HepG2 (cell line): ENCODE measurements around the gene PSPH. TPM values are rescaled to one million over a fixed set of nuclear protein-coding genes. Genes with fewer than 3 reads are reported as not detected.

Experiments used
- CHCHD3 ChIP-seq: sonication (generic); formaldehyde crosslinking; IDR thresholded peaks from 2 replicates; pipeline ENCODE4 v1.8.0; 2022; ENCODE audit warnings: mild to moderate bottlenecking, missing genetic modification reagents, moderate library complexity
- GMEB1 ChIP-seq: sonication (generic); formaldehyde crosslinking; IDR thresholded peaks from 2 replicates; pipeline ENCODE4 v1.5.1; 2020; ENCODE audit warnings: missing genetic modification reagents, mild to moderate bottlenecking, borderline replicate concordance
- HDAC6 ChIP-seq: fragments of 200-600 bp; sonication (generic); IDR thresholded peaks from 2 replicates; pipeline ENCODE4 v1.7.0; 2017; ENCODE audit warnings: mild to moderate bottlenecking, antibody characterized with exemption, low read length, low read depth
- MIER3 ChIP-seq: IDR thresholded peaks from 2 replicates; pipeline ENCODE4 v1.6.1; 2016; ENCODE audit warnings: missing compliant biosample characterization, borderline replicate concordance
- NFE2 ChIP-seq: sonication (generic); formaldehyde crosslinking; IDR thresholded peaks from 2 replicates; pipeline ENCODE4 v1.4.0; 2020; ENCODE audit warnings: missing genetic modification reagents
- NR0B2 ChIP-seq: sonication (generic); formaldehyde crosslinking; IDR thresholded peaks from 2 replicates; pipeline ENCODE4 v1.4.0; 2020; ENCODE audit warnings: mild to moderate bottlenecking, missing genetic modification reagents
- PHF20 ChIP-seq: sonication (generic); formaldehyde crosslinking; IDR thresholded peaks from 2 replicates; pipeline ENCODE4 v1.5.0; 2020; ENCODE audit warnings: mild to moderate bottlenecking, missing genetic modification reagents
- PHF8 ChIP-seq: sonication (generic); formaldehyde crosslinking; IDR thresholded peaks from 2 replicates; pipeline ENCODE4 v1.5.0; 2020; ENCODE audit warnings: missing genetic modification reagents
- SRSF4 ChIP-seq: fragments of 200-400 bp; formaldehyde crosslinking; IDR thresholded peaks from one replicate; pipeline ENCODE4 v1.6.1; 2018; ENCODE audit warnings: mild to moderate bottlenecking, low read depth, low read length, moderate library complexity; ENCODE audit not compliant: poor library complexity, severe bottlenecking
- ZKSCAN8 ChIP-seq: IDR thresholded peaks from 2 replicates; pipeline ENCODE4 v1.6.1; 2016; ENCODE audit warnings: borderline replicate concordance, missing genetic modification reagents, missing compliant biosample characterization
- ZNF124 ChIP-seq: sonication (generic); formaldehyde crosslinking; IDR thresholded peaks from 2 replicates; pipeline ENCODE4 v1.4.0; 2020; ENCODE audit warnings: missing genetic modification reagents
- ZNF30 ChIP-seq: sonication (generic); formaldehyde crosslinking; IDR thresholded peaks from 2 replicates; pipeline ENCODE4 v1.5.0; 2020; ENCODE audit warnings: mild to moderate bottlenecking, missing genetic modification reagents
- ZNF431 ChIP-seq: sonication (generic); formaldehyde crosslinking; IDR thresholded peaks from 2 replicates; pipeline ENCODE4 v1.9.0; 2022; ENCODE audit warnings: missing genetic modification reagents, low read depth, mild to moderate bottlenecking, borderline replicate concordance
- ZNF609 ChIP-seq: sonication (generic); formaldehyde crosslinking; IDR thresholded peaks from 2 replicates; pipeline ENCODE4 v1.4.0; 2020; ENCODE audit warnings: mild to moderate bottlenecking, missing genetic modification reagents, borderline replicate concordance
- polyA plus RNA-seq, 8 experiments: library from polyadenylated mRNA; depleted of rRNA in 3 of 8; stranded (reverse) in 7 of 8; unstranded in 1 of 8; fragments of >200 nt; fragmentation: Illumina TruSeq in 4 of 8; extraction: Trizol in 4 of 8; gene quantifications; 2 replicates each; pipeline versions ENCODE4 v1.2.1 to v1.2.3, GENCODE V29; 2011 to 2016; ENCODE audit warnings: low read depth in 4 of 8, missing spikeins in 1 of 8, mixed read lengths in 1 of 8; ENCODE audit not compliant: insufficient read depth in 1 of 8
- total RNA-seq, 5 experiments: library from RNA; depleted of rRNA; stranded (reverse); fragments of >200 nt; fragmentation: Illumina TruSeq; extraction: Trizol; gene quantifications; 2 replicates each; pipeline ENCODE4 v1.2.3, GENCODE V29; 2016; ENCODE audit warnings: low read depth in 1 of 5

PSPH gene
- total and polyA plus RNA-seq, 2 of the 13 experiments (the other 11 are each of a cell fraction or from before 2014, with no cell fraction given), result 85.5 to 124 TPM

GRCh38 chr7:56028942-56029630 is 22.2 kb downstream of the PSPH start (continued):
- TF ChIP-seq ZNF30 (CRISPR knock-in tag), result no peak
- peak; percentile 44; the same call in 1 of the 2 replicates for TF ChIP-seq MIER3 (CRISPR knock-in tag)
- TF ChIP-seq PHF20 (CRISPR knock-in tag), result no peak
- no peak for TF ChIP-seq ZNF124
- no peak for TF ChIP-seq ZKSCAN8 (CRISPR knock-in tag)
- no peak for TF ChIP-seq CHCHD3 (CRISPR knock-in tag)
- no peak for TF ChIP-seq HDAC6
- TF ChIP-seq GMEB1 (CRISPR knock-in tag), result no peak
- TF ChIP-seq SRSF4, result no peak
- TF ChIP-seq ZNF431 (CRISPR knock-in tag), result no peak
- TF ChIP-seq ZNF609 (CRISPR knock-in tag), result 0 out of 2 replicates have a peak, but pooled peaks have one; percentile 33
- TF ChIP-seq NR0B2 (CRISPR knock-in tag), result no peak
- no peak for TF ChIP-seq NFE2 (CRISPR knock-in tag)
- TF ChIP-seq PHF8 (CRISPR knock-in tag), result no peak
